Spinal cord (tissue), 10 donors: ENCODE results near the gene KLK15. TPM values are rescaled to one million over a fixed set of nuclear protein-coding genes. Genes with fewer than 3 reads are reported as not detected.

Experiments used
- DNase-seq, 6 donors: peaks; one replicate each; pipeline versions ENCODE4 v3.0.0 to v3.0.0-alpha.2; 2013 to 2015; ENCODE audit warnings: low spot score in 6 of 6, low read depth in 4 of 6
- H3K27ac ChIP-seq: one replicate; pipeline ENCODE4 v1.5.1; 2013; ENCODE audit warnings: low read depth, low read length, control low read depth
- H3K27me3 ChIP-seq: one replicate; pipeline ENCODE4 v1.6.1; 2013; ENCODE audit warnings: low read length; ENCODE audit not compliant: control insufficient read depth, insufficient read depth
- H3K36me3 ChIP-seq: one replicate; pipeline ENCODE4 v1.6.1; 2013; ENCODE audit warnings: low read length; ENCODE audit not compliant: control insufficient read depth, insufficient read depth
- H3K4me1 ChIP-seq: one replicate; pipeline ENCODE4 v1.6.1; 2013; ENCODE audit warnings: low read length; ENCODE audit not compliant: control insufficient read depth, insufficient read depth
- H3K4me3 ChIP-seq: one replicate; pipeline ENCODE4 v1.5.1; 2013; ENCODE audit warnings: low read depth, low read length, control low read depth
- H3K9me3 ChIP-seq: one replicate; pipeline ENCODE4 v1.6.1; 2013; ENCODE audit warnings: low read length; ENCODE audit not compliant: control insufficient read depth, insufficient read depth
- WGBS: methylation state at CpG from one replicate; pipeline ENCODE4 v1.1.5; 2013; ENCODE audit warnings: missing lambda C conversion rate; ENCODE audit not compliant: insufficient coverage; 5-methylcytosine and 5-hydroxymethylcytosine counted together
- long read RNA-seq, 4 donors: transcript quantifications; one replicate each; lab custom pipeline, GENCODE V29; 2026
- polyA plus RNA-seq, 2 donors: library from polyadenylated mRNA; unstranded; fragments of 120-200 nt; gene quantifications; one replicate each; pipeline ENCODE4 v1.2.1, GENCODE V29; 2013; ENCODE audit not compliant: insufficient read length in 2 of 2
- total RNA-seq, 2 donors: library from RNA; depleted of rRNA in 1 of 2; stranded (reverse); fragments of 120-200 nt in 1 of 2; fragments of >200 nt in 1 of 2; gene quantifications; one replicate each; pipeline versions ENCODE4 v1.2.3 to v1.2.4, GENCODE V29; 2013 to 2014
- donor health status: healthy.

KLK15 gene, protein sequence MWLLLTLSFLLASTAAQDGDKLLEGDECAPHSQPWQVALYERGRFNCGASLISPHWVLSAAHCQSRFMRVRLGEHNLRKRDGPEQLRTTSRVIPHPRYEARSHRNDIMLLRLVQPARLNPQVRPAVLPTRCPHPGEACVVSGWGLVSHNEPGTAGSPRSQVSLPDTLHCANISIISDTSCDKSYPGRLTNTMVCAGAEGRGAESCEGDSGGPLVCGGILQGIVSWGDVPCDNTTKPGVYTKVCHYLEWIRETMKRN
- total RNA-seq (not detected), polyA plus RNA-seq (not detected)
- long read RNA-seq, donor 1, result 0 reads
- long read RNA-seq, donor 2, result 0 reads
- long read RNA-seq, donor 3, result 0 reads
- long read RNA-seq, donor 4, result 0 reads

DNA sequence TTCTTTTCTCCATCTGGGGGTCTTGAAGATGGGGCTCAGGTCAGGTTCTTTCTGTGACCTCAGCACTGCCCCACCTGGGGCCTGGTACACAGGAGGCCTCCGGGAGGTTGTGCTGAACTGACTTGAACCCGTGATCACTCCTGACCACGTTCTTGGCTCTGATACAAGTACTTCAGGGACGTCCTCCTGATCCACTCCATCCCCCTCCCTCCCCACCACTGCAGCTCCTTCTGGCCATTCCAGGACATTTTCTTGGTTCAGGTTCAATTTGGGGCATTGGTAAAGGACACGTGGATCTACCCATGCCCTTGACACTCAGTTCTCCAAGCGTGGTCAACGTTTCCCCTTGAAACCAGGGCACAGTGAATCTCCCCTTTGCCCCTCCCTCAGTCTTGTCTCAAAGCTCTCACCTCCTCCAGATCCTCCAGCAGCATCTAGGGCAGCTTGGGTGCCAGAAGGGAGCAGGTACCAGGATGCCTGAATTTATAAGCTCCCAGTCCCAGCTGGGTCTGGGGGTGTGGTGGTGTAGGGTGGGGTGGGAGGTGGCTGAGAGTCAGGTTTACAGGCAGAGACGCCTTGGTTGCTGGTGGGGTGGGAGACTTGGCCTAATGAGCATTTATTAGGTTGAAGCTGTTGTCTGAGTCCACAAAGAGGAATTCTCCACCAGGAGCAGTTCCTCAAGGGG is at the start of gene KLK15:
KLK15 (minus strand) TSS at position 458 of the 685 bp plus-strand sequence. CDS start 2,082 bp downstream, outside the sequence.
- Histone ChIP-seq H3K4me3 (no peak within 1 kb of the TSS), H3K9me3 (no peaks in the 10 kb centered on the region), H3K4me1 (peaks cover 12% of the 10 kb centered on the region), H3K27ac (no peak within 1 kb of the TSS), H3K36me3 (no peaks in the 10 kb centered on the region), H3K27me3 (peaks cover 6% of the 10 kb centered on the region)
- WGBS, result 71% methylated on average over 5 of the region's 8 CpGs
- no peak for DNase-seq

- Histone ChIP-seq H3K36me3 (no peaks in the 10 kb centered on the region), H3K4me3 (no peak overlapping the region), H3K27ac (no peak overlapping the region), H3K4me1 (no peaks in the 10 kb centered on the region), H3K9me3 (no peaks in the 10 kb centered on the region), H3K27me3 (no peaks in the 10 kb centered on the region)
- no peak for DNase-seq
- WGBS, result 100% methylated on average over 1 of the region's 3 CpGs
Measured at GRCh38 chr19:50882188-50882587, 48.8 kb upstream of the KLK15 start.

DNA sequence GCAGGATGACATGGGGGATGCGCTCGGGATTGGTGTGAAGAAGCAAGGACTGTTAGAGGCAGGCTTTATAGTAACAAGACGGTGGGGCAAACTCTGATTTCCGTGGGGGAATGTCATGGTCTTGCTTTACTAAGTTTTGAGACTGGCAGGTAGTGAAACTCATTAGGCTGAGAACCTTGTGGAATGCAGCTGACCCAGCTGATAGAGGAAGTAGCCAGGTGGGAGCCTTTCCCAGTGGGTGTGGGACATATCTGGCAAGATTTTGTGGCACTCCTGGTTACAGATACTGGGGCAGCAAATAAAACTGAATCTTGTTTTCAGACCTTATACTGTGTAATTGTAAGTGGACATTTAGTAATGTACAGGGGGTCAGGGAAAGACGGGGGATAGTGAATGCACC is 46.9 kb upstream of the KLK15 start:
- Histone ChIP-seq H3K27ac (no peak overlapping the region), H3K27me3 (peaks cover 4% of the 10 kb centered on the region)
- WGBS, result 81% methylated on average over 5 of the region's 5 CpGs

GRCh38 chr19:50878851-50879250 is 45.5 kb upstream of the KLK15 start:
- no peaks in the 10 kb centered on the region for H3K36me3 ChIP-seq
- H3K27ac ChIP-seq, result no peak overlapping the region
- no peaks in the 10 kb centered on the region for H3K4me1 ChIP-seq
- DNase-seq, result no peak
- H3K27me3 ChIP-seq, result peaks cover 15% of the 10 kb centered on the region
- 72% methylated on average over 4 of the region's 5 CpGs for WGBS
- H3K9me3 ChIP-seq, result no peaks in the 10 kb centered on the region
- no peak overlapping the region for H3K4me3 ChIP-seq

More for the DNA sequence above, 46.9 kb upstream of the KLK15 start:
- Histone ChIP-seq H3K4me1 (no peaks in the 10 kb centered on the region), H3K4me3 (no peak overlapping the region), H3K9me3 (no peaks in the 10 kb centered on the region), H3K36me3 (no peaks in the 10 kb centered on the region)
- no peak for DNase-seq

GRCh38 chr19:50877338-50877737 is 44.0 kb upstream of the KLK15 start:
- Histone ChIP-seq H3K4me3 (no peak overlapping the region), H3K4me1 (no peaks in the 10 kb centered on the region), H3K27ac (no peak overlapping the region), H3K9me3 (no peaks in the 10 kb centered on the region), H3K27me3 (peaks cover 19% of the 10 kb centered on the region), H3K36me3 (no peaks in the 10 kb centered on the region)
- DNase-seq, result no peak
- 39% methylated on average over 7 of the region's 8 CpGs for WGBS

GRCh38 chr19:50876456-50876855 is 43.1 kb upstream of the KLK15 start:
- Histone ChIP-seq H3K9me3 (no peaks in the 10 kb centered on the region), H3K4me1 (no peaks in the 10 kb centered on the region), H3K4me3 (no peak overlapping the region), H3K27me3 (peaks cover 19% of the 10 kb centered on the region), H3K36me3 (no peaks in the 10 kb centered on the region), H3K27ac (no peak overlapping the region)
- peak in 1 of 6 donors; percentile 18 for DNase-seq
- WGBS, result 66% methylated on average over 6 of the region's 7 CpGs

DNA sequence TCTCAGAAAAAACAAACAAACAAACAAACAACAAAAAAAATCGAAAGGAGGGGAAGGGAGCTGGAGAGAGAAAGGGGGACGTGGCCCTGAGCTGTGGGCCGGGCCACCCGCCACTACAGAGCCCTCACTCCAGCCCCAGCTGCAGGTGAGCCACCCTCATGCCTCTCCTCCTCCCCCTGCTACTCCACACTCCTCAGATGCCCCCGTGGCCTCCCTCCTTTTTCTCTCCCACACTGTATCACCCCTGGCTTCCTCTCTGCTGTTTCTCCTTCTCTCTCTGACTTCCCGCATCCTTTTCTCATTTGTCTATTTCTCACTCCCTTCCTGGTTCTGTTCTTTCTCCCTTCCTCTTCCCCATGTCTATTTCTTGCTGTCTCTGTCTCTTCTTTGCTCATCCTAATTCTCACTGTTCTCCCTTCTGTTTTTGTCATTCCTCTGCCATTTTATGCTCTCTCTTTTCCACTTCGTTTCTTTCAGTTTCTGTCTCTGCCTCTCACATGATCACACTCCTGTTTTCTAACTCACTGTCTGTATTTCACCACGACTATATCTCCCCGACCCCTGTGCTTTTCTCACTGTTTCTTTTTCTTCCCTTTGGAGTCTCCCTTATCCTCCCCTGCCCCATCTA is 42.5 kb upstream of the KLK15 start:
- H3K27me3 ChIP-seq, result peaks cover 19% of the 10 kb centered on the region
- DNase-seq, result no peak
- WGBS, result 45% methylated on average over 6 of the region's 9 CpGs
- H3K27ac ChIP-seq, result no peak overlapping the region
- no peaks in the 10 kb centered on the region for H3K9me3 ChIP-seq
- no peaks in the 10 kb centered on the region for H3K4me1 ChIP-seq
- no peak overlapping the region for H3K4me3 ChIP-seq
- no peaks in the 10 kb centered on the region for H3K36me3 ChIP-seq

DNA sequence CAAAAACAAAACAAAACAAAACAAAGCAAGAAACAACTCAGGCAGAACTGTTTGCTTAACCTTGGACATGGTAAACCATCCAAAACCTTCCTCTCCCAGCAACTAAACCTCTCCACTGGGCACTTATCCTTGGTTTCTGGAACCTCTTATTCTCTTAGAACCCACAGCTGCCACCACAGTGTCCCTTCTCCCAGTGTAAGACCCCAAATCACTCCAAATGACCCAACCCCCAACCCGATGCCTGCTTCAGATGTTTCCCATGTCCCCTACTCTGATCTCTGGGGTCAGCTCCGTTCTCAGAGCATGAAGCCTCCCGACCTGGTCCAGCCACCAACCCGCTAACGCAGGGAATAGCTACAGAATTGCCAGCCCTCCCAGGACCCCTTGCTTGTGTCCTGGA is 40.8 kb upstream of the KLK15 start:
- no peak for DNase-seq
- no peaks in the 10 kb centered on the region for H3K9me3 ChIP-seq
- H3K4me3 ChIP-seq, result no peak overlapping the region
- peaks cover 22% of the 10 kb centered on the region for H3K27me3 ChIP-seq
- no peak overlapping the region for H3K27ac ChIP-seq
- H3K4me1 ChIP-seq, result no peaks in the 10 kb centered on the region
- H3K36me3 ChIP-seq, result no peaks in the 10 kb centered on the region
- 73% methylated on average over 5 of the region's 5 CpGs for WGBS

GRCh38 chr19:50873056-50873455 is 39.7 kb upstream of the KLK15 start, which contains the start of gene KLK2:
TSS of gene KLK2 (plus strand) at chr19:50873439. CDS start at chr19:50873474, 35 bp downstream.
- 75% methylated on average over 2 of the region's 3 CpGs for WGBS

More at GRCh38 chr19:50873056-50873455, 39.7 kb upstream of the KLK15 start, which contains the start of gene KLK2:
- no peak within 1 kb of the TSS for H3K27ac ChIP-seq
- H3K36me3 ChIP-seq, result no peaks in the 10 kb centered on the region
- H3K4me1 ChIP-seq, result no peaks in the 10 kb centered on the region
- no peak for DNase-seq
- H3K27me3 ChIP-seq, result peaks cover 22% of the 10 kb centered on the region
- no peaks in the 10 kb centered on the region for H3K9me3 ChIP-seq
- H3K4me3 ChIP-seq, result no peak within 1 kb of the TSS
